HG03108 (cell line): ENCODE data around the gene FGFBP2.
"Not testable (repeated sequence)": the region's sequence is repeated elsewhere in the genome, so short reads cannot be mapped to it uniquely, and the experiment has no call there.

Experiments used
- ATAC-seq: cut with Tn5 transposase; IDR thresholded peaks from one replicate; pipeline ENCODE4 v1.9.1; 2021; ENCODE audit warnings: moderate library complexity; ENCODE audit not compliant: unreplicated experiment

The FGFBP2 gene

GRCh38 chr4:15931451-15932210 lies 31.3 kb downstream of the FGFBP2 start:
- ATAC-seq: no peak

DNA sequence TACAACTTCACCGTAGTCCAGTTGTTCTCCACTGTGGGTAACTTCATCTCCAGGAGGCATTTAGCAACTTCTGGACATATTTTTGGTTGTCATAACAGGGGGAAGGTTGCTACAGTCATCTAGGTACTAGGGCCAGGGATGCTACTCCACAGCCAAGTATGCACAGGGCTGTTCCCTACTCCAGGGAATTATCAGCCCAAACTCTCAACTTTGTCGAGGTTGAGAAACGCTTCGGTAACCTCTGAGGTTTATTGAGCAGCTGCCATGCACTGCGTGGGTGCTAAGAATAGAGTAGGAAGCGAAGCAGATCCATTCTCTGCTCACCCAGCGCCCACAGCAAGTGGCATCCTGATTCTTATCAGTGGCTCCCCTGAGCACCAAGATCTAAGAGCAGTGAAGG lies 32.7 kb downstream of the FGFBP2 start:
- ATAC-seq: no peak

- ATAC-seq: no peak
Measured at GRCh38 chr4:15929540-15929939, 33.4 kb downstream of the FGFBP2 start.

- ATAC-seq: no peak
Measured at GRCh38 chr4:15928883-15929282, 34.1 kb downstream of the FGFBP2 start.

DNA sequence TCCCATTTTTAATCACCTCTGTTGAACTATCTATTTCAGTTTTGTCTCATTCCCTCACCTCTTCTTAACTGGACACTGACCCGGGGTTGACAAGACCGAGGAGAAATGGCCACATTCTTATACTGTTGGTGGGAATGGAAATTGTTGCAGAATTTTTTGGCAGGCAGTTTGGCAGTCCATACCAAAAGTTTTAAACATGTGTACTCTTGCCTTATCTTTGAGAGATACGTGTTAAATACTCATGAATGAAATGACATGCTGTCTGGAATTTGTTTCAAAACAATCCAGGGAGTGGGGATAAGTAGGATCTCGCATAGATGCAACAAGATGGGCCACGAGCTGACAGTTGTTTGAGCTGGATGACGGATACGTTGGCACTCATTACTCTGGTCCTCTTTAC lies 36.5 kb downstream of the FGFBP2 start:
- no peak for ATAC-seq

- ATAC-seq: no peak
Measured at GRCh38 chr4:15925830-15926229, 37.1 kb downstream of the FGFBP2 start.

- no peak for ATAC-seq
Measured at GRCh38 chr4:15921592-15921932, 41.4 kb downstream of the FGFBP2 start.

DNA sequence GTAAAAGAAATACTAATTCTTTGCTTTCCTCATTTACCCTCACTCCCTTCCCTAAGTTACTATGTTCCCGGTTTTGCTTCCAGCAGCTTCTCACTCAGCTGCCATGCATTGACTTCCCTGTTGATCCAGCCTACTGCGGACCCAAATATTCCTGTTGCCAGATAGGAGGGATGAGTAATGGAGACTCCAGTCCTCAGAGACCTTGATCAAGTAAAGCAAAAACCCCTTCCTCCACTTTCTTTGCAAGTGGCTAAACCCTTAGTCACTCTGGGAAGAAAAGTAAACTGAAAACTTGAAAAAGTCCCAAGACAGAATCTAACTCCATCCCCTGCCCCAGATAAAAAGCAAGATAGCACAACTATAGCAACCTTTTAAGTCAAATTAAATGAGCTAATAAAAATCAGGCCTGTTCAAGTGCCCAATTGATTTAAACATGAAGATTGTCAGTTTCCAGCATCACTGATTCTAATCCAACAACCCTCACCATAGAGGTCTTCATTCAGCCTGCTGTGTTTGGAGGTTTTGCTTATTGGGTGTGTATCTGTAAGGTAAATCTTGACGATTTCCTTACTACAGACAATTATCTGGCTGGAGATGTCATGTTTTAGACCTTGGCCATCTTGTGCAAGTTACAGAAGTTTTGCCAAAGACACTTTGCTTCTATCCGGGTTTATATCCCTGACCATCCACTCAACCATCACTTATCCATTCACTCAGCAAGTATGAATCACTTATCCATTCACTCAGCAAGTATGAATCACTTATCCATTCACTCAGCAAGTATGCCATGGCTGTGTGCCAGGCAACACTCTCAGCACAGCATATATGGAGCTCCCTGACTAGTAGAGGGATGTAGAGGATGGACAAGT lies 42.0 kb downstream of the FGFBP2 start:
- ATAC-seq: no peak

DNA sequence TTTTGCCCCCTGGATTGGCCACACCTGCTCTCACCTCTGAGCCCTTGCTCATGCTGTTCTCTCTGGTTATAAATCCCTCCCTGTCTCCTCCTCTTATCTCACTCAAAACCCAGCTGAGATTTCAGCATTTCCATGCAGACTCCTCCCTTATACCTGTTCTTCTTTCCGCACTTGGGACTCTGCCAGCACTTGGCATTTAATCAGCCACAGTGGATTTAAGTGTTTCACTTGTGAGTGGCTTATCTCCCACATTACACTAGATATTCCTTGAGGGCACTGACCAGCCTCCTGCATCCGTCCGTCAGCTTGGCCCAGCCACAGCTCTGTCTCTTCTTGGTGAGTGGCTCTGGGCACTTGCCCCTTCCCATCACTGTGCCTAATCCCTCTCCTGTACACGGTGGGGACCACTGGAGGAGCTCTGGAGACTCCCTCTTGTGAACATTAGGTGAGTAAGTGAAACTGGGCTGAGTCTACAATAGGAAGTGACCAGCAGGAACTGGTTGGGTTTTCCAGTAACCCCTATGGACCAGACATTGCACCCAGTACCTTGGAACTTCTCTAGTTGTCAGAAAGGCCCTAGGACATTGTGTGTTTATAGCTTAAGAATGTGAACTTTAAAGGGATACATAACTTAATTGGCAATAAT lies 44.4 kb downstream of the FGFBP2 start:
- no peak for ATAC-seq

- ATAC-seq: no peak
Measured at GRCh38 chr4:15917297-15917696, 45.7 kb downstream of the FGFBP2 start.

DNA sequence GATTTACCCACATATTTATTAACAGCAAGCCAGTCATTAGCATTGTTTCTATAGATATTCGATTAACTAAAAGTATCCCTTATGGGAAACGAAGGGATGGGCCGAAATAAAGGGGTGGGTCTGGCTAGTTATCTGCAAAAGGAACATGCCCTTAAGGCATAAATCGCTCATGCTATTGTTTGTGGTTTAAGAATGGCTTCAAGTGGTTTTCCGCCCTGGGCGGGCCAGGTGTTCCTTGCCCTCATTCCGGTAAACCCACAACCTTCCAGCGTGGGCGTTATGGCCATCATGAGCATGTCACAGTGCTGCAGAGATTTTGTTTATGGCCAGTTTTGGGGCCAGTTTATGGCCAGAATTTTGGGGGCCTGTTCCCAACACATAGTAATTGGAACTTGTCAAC lies 46.6 kb downstream of the FGFBP2 start:
- not testable (repeated sequence) for ATAC-seq

DNA sequence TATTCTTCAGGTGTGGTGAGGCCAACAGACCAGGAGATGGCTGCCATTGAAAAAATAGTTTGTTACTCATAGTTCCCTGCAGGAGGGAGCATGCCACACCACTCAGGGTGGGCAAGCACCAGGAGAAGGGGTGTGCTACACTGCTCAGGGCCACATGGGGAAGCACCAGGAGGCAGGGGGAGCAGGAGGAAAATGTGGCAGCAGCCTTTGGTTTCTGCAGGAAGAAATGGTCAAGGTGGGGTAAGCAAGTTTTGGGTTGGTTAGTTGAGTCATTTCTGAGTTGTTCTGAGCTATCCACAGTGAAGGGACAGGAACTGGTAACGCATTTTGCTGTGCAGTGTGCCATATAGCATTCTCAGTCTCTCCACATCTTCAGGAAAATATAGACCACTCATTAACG lies 48.2 kb downstream of the FGFBP2 start:
- no peak for ATAC-seq

DNA sequence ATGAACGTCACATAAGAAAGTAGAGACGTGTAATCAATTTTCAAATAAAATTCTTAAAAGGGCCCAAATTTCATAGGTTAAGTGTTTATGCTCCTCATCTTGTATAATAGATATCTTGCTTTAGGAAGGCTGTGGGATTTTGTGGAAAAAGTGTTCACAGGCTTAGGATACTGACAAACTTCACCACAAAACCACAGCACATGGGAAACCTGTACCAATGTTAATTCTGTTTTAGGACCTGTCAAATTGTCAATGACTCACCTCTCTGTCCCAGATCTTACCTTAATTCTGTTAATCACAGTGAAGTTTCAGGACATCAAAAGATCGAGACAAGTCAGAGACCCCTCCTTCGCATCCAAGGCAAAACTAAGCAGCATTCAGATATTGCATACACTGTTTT lies 48.7 kb downstream of the FGFBP2 start:
- ATAC-seq: no peak

DNA sequence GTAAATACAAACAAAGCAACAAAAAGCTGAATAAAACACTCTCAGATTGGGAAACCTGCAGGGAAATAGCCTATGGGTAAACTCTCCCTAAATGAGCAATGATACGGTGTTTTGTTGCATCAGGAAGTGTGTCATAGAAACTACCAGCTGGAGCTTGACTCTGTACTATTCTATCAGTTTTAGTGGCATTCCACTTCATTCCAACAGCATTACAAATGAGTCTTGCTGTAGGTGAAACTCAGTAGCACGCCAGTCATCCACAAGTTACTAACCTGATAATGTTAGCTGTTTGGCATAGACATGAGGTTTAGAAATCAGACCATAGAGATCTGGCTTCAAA lies 49.4 kb downstream of the FGFBP2 start:
- no peak for ATAC-seq

DNA sequence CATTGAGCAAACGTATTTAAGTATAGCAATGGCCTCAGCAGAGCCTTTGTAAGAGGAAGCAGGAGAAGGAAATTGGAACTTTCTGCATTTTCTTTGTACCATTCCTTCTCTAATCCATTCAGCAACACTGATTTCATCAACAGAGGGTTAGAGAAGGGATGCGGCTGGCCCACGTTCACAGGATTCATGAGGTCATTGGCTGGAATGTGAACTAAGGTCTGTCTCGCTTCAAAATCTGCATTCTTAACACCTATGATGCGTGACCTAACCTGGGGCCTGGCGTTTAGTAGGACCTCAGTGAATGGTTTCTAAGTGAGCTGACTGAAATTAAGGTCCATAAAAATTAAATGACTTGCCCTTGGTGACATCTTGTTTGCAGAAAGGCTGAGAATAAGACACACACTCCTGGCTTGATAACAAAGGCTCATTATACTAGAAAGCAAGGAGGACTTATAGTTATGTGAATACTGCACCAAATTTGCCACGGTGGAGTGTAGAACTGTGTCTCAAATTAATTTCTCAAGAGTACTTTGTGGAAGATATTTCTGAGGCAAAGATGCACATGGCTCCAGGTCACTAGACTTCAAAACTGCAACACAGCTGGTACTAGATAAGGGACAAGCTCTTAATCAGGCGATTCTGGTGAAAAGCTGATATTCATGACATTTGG lies 49.9 kb downstream of the FGFBP2 start:
- no peak for ATAC-seq

DNA sequence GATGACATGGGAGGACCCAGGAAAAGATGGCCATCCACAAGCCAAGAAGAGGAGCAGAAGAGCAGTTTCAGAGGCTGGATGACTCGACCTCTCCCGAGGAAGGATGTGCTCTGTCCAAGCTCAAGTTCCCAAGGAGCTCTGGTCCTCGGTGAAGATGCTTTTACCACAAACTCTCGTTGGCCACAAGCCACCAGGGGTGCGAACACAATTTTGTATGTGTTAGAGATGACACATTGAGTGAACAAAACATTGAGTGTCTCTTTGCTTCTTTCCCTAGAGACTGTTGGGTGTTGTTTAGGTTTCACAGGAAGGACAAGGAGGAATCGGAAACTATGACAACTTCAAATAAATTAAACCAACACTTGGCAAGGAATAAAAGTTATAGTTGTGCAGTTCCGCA lies 50.7 kb downstream of the FGFBP2 start:
- ATAC-seq: no peak
